A549 treated with AZD2906 at 1 μM for 4 hours (cell line): ENCODE data around the gene TCF23. TPM values are rescaled to one million over a fixed set of nuclear protein-coding genes. Genes with fewer than 3 reads are reported as not detected.

Experiments
- total RNA-seq: library from RNA; stranded (reverse); fragments of 200-300 nt; extraction: Qiagen RNA extraction; gene quantifications from 5 replicates; pipeline ENCODE4 v1.2.3, GENCODE V29; 2022

The TCF23 gene
- total RNA-seq = not detected in 5 replicates

GRCh38 chr2:27148801-27149439 is at the start of gene TCF23:
TSS of gene TCF23 (plus strand) at chr2:27149004. CDS start at chr2:27149134, 130 bp downstream.

GRCh38 chr2:27118525-27119329 is 30.1 kb upstream of the TCF23 start, which contains the start of gene CGREF1:
TSS of gene CGREF1 (minus strand) at chr2:27119128. CDS start at chr2:27104366, 14,762 bp downstream.

GRCh38 chr2:27123302-27124150 is 25.3 kb upstream of the TCF23 start, which contains the start of gene ABHD1:
TSS of gene ABHD1 (plus strand) at chr2:27123815. CDS start at chr2:27123949, 134 bp downstream.

GRCh38 chr2:27133905-27134780 is 14.7 kb upstream of the TCF23 start, which contains the start of gene PREB:
TSS of gene PREB (minus strand) at chr2:27134636. CDS start at chr2:27134421, 215 bp downstream.

GRCh38 chr2:27139310-27139709 is 9.5 kb upstream of the TCF23 start, which contains the start of gene PRR30:
TSS of gene PRR30 (minus strand) at chr2:27139410. CDS start at chr2:27138329, 1,081 bp downstream.

Other genes with a start within 250 kb of the TCF23 start
- 9.1 to 11.4 TPM (median 9.9 TPM) in 5 replicates for gene MAPRE3, start 178.4 kb upstream of the TCF23 start, total RNA-seq
- gene TMEM214, start 116.0 kb upstream of the TCF23 start, total RNA-seq = 57.8 to 71.3 TPM (median 65.2 TPM) in 5 replicates
- gene AGBL5, start 97.3 kb upstream of the TCF23 start, total RNA-seq = 29.1 to 31.8 TPM (median 31.1 TPM) in 5 replicates
- 548 to 576 TPM (median 560 TPM) in 5 replicates for gene OST4, start 77.3 kb upstream of the TCF23 start, total RNA-seq
- 0.21 to 0.56 TPM (median 0.46 TPM) in 5 replicates for gene EMILIN1, start 70.4 kb upstream of the TCF23 start, total RNA-seq
- gene KHK, start 62.2 kb upstream of the TCF23 start, total RNA-seq = 7.2 to 11.4 TPM (median 9.8 TPM) in 5 replicates
- 6.8 to 7.9 TPM (median 7.3 TPM) in 5 replicates for gene CGREF1, start 29.9 kb upstream of the TCF23 start, total RNA-seq
- gene ABHD1, start 25.2 kb upstream of the TCF23 start, total RNA-seq = 1.3 to 1.6 TPM (median 1.3 TPM) in 5 replicates
- gene PREB, start 14.4 kb upstream of the TCF23 start, total RNA-seq = 44.7 to 60.6 TPM (median 57.0 TPM) in 5 replicates
- gene PRR30, start 9.6 kb upstream of the TCF23 start, total RNA-seq = not detected in 5 replicates
- gene ATRAID, start 63.0 kb downstream of the TCF23 start, total RNA-seq = 211 to 221 TPM (median 213 TPM) in 5 replicates
- gene SLC5A6, start 63.3 kb downstream of the TCF23 start, total RNA-seq = 56.8 to 66.0 TPM (median 63.6 TPM) in 5 replicates
- gene CAD, start 68.4 kb downstream of the TCF23 start, total RNA-seq = 49.7 to 63.9 TPM (median 61.7 TPM) in 5 replicates
- gene SLC30A3, start 114.0 kb downstream of the TCF23 start, total RNA-seq = 2.6 to 3.4 TPM (median 3.2 TPM) in 5 replicates
- gene DNAJC5G, start 126.4 kb downstream of the TCF23 start, total RNA-seq = not detected in 5 replicates
- 0.82 to 1.2 TPM (median 0.95 TPM) in 5 replicates for gene TRIM54, start 133.4 kb downstream of the TCF23 start, total RNA-seq
- 1.2 to 2.5 TPM (median 1.8 TPM) in 5 replicates for gene UCN, start 159.4 kb downstream of the TCF23 start, total RNA-seq
- 71.0 to 91.6 TPM (median 84.4 TPM) in 5 replicates for gene MPV17, start 174.1 kb downstream of the TCF23 start, total RNA-seq
- gene GTF3C2, start 207.8 kb downstream of the TCF23 start, total RNA-seq = 56.0 to 61.4 TPM (median 59.5 TPM) in 5 replicates
- 52.8 to 60.6 TPM (median 55.7 TPM) in 5 replicates for gene EIF2B4, start 221.3 kb downstream of the TCF23 start, total RNA-seq
- gene SNX17, start 221.6 kb downstream of the TCF23 start, total RNA-seq = 135 to 144 TPM (median 142 TPM) in 5 replicates
- 11.8 to 14.7 TPM (median 13.8 TPM) in 5 replicates for gene ZNF513, start 231.7 kb downstream of the TCF23 start, total RNA-seq